H1 (cell line): Measurements from ENCODE around the gene SCYL2. TPM values are rescaled to one million over a fixed set of nuclear protein-coding genes. Genes with fewer than 3 reads are reported as not detected.

Source experiments
- CHD7 ChIP-seq: fragments of 300-600 bp; sonication (generic); IDR thresholded peaks from 2 replicates; pipeline ENCODE4 v1.7.1; 2012; ENCODE audit warnings: low read length, moderate library complexity, mild to moderate bottlenecking, inconsistent platforms; ENCODE audit not compliant: insufficient replicate concordance
- polyA plus RNA-seq, 7 experiments: library from polyadenylated mRNA; depleted of rRNA in 3 of 7; stranded (reverse) in 5 of 7; unstranded in 2 of 7; fragments of >200 nt in 5 of 7; fragments of 200-250 nt in 2 of 7; gene quantifications; 1 replicate in 5 of 7; 2 replicates in 1 of 7; 4 replicates in 1 of 7; pipeline versions ENCODE4 v1.2.1 to v1.2.3, GENCODE V29; 2011 to 2013; ENCODE audit warnings: missing spikeins in 2 of 7, mixed read lengths in 2 of 7
- total RNA-seq: library from RNA; stranded (reverse); fragmentation: NEBNext Ultra II Directional; extraction: Animal tissue kit (Norgen Biotek cat#: 25700); gene quantifications from 2 replicates; pipeline ENCODE4 v1.2.1, GENCODE V29; 2021

SCYL2 gene
- total and polyA plus RNA-seq, 2 of the 8 experiments (the other 6 are each of a cell fraction or from before 2014, with no cell fraction given) = 8.9 to 48.7 TPM

- no peak for TF ChIP-seq CHD7
These were observed 93.5 kb downstream of the SCYL2 start (continued) for GRCh38 chr12:100360450-100360849.
